Renal pelvis (tissue), 4 donors: ENCODE results near the gene TPT1. TPM values are rescaled to one million over a fixed set of nuclear protein-coding genes. Genes with fewer than 3 reads are reported as not detected.

Experiments used
- DNase-seq: peaks from one replicate; pipeline ENCODE4 v3.0.0-alpha.2; 2013
- polyA plus RNA-seq, 3 donors: library from polyadenylated mRNA; unstranded; fragments of 120-200 nt; gene quantifications; one replicate each; pipeline ENCODE4 v1.2.1, GENCODE V29; 2013; ENCODE audit not compliant: insufficient read length in 3 of 3

The TPT1 gene
- polyA plus RNA-seq, 3 donors: 5,904 to 6,439 (median 5,934) TPM

- no peak for DNase-seq
Measured at GRCh38 chr13:45339399-45339798, 1.6 kb downstream of the TPT1 start.

DNA sequence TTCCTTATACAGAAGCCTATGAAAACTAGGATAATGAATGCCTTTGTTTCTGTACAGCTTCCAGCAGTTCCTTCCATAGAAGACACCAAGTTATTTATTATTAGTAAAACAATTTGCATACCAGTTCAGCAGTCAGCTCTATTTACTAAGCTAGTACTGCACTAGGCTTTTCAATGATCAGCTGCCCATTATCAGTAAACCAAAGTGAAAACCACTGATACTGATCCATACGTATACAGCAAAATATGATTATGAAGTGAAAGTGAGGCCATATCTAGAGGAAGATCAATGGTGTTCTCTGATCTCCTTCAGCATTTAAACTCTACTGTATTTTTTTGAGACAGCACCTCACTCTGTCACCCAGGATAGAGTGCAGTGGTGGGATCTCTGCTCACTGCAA lies 3.2 kb downstream of the TPT1 start:
- DNase-seq: no peak

DNA sequence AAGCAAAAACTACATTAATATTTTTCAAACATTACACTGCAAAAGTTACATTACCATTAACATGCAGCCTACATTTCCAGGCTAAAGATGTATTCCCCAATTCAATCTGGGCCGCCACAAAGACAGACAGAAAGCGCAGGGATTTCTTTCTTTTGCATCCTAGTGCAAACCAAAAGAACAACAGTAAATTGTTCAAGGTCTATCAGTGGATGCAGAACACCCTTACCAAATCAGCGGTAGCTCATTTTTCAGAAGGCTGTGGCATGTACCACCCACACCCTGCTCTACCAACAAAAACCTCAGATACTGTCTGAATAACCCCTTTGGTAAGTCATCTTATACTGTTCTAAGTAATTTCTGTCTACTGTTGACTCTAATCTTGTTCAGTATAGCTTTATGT lies 3.6 kb downstream of the TPT1 start:
- DNase-seq: no peak

DNA sequence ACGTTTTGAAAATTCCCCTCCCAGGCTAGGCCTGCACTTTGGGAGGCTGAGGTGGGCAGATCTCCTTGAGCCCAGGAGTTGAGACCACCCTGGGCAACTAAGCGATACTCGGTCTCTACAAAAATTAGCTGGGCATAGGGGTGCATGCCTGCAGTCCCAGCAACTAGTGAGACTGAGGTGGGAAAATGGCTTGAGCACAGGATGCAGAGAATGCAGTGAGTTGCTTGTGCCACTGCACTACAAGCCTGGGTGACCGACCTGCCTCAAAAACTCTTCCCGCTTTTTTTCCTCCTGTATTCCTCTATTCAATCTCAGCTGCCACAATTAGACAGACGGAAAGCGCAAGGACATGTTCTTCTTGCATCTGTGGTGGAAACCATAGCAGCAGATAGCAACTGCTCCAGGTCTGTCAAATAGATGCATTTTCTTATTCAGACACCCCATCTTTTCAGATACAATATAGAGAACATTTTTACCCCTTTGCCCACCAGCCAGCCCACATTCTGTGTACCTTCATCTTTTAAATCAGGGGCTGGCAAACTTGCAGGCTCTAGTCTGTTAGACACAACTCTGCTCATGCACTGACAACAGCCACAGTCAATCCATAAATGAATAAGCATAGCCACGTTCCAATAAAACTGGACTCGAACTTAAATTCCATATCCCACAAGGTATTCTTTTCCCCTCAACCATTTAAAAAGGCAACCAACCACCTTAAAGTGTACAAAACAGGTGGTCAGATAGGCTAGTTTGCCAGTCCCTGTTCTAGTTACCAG lies 4.8 kb downstream of the TPT1 start:
- DNase-seq: no peak

GRCh38 chr13:45335397-45336024 lies 5.5 kb downstream of the TPT1 start:
- no peak for DNase-seq

DNA sequence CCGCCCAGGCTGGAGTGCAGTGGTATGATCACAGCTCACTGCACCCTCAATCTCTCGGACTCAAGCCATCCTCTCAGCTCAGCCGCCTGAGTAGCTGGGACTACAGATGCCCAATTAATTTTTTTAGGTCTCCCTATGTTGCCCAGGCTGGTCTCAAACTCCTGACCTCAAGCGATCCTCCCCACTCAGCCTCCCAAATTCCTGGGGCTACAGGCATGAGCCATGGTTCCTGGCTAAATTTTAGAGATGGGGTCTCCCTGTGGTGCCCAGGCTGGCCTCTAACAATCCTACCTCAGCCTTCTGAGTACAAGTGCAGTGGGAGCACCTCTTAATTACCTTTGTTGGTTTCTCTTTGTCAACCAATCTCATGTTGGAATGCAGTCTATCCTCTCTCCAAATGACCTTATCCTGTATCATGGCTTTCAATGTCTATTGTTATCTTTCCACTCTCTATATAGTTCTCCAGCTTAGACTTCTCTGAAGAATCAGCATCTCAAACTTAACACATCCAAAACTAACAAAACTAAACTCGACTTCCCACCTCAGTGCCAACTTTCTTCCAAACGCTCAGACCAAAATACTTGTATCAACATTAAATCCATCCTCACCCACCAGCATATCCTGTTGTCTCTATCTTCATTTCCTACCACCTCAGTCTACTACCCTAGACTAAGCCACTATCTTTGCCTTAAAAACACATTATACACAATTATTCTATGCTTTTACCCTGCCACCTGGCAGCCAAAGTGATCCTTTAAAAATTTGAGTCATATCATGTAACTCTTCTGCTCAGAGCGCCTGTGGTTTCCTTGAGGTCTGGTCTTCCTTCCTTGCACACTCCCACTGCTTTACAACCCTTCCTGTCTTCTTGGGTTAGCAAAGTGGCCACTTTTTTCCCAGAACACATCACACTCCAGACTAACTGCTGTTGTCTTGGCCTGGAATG lies 6.7 kb downstream of the TPT1 start:
- no peak for DNase-seq

DNA sequence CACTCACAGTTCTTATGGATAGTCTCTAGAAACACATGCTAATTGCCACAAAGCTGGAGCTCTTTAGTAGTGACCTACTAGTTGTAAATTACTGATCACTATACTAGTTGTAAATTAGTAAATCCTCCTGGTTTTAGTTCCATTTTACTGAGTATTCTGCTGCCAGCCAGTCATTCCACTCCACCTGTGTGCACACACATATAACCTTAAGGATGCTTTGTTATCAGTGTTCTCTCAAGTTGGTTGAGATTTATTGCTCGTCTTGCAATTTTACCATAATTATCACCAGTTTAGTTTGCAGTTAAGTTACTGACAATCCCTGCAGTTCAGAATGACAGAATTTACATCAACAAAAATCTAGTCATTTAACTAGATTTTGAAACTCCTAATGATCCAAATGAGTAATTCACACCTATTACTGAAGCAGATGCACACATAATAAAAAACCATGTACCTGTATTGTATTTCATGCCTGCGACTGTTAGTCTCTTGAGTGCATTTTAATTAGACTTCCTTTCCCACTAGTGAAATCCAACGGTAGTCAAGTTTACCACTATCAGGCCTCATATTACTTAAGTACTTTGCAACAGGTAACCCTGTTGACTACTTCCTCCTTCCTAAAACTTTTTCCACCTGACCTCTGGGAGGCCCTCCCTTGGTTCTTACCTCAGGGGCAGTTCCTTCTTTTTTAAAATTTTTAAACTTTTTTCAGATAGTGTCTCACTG lies 7.6 kb downstream of the TPT1 start:
- DNase-seq: no peak

GRCh38 chr13:45332831-45333219 lies 8.2 kb downstream of the TPT1 start:
- no peak for DNase-seq

DNA sequence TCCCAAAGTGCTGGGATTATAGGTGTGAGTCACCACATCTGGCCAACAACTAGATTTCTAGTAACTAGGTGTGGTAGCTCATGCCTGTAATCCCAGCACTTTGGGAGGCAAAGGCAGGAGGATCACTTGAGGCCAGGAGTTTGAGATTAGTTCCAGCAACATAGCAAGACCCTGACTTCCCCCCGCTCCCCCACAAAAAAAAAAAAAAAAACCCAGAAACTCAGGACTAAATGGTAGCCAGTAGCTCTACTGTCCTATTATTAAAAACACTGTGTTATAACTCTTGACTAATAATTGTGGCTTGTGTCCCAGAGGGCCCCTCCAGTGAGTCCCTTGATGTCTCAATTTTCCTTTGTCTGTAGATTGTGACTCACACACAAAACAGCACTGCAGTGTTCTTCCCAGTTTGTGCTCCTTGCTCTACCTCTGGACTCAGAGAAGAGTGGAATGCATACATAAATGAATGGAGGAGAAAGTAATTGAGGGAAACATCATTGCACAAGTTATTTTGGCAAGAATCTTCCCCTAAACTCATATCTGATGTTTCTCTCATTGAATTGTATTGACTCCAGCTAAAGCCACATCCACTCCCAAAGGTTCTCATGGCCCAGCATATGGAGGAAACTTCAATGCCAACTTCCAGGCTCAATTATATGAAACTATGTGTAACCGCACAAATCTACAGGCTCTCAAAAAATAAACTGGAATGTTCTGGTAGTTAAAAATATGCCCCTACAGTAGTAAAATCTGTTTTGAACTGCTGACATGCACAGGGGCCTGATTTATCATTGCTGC lies 8.8 kb downstream of the TPT1 start:
- no peak for DNase-seq

GRCh38 chr13:45331692-45332035 lies 9.3 kb downstream of the TPT1 start:
- no peak for DNase-seq

DNA sequence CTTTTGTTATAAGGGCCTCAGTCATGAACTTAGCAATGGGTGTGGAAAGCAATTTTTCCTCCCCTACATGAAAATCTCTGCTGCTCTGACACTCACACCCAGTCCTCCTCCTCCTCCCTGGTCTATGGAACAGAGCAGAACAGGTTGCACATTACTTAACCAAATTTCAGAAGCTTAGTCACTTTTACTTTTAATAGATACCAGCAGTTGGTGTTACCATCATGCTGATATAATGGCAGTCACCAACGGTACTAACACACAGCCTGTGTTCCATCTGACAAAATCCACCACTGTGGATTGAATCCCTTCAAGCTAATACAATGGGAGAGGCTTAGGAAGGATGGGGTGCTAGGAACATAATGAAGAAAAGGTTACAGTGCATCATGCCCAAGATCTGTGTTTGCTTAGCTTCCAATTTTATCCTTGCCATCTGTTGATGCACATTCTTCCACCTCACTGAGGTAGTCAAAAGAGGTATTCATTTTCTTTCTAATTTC lies 9.8 kb downstream of the TPT1 start:
- no peak for DNase-seq

DNA sequence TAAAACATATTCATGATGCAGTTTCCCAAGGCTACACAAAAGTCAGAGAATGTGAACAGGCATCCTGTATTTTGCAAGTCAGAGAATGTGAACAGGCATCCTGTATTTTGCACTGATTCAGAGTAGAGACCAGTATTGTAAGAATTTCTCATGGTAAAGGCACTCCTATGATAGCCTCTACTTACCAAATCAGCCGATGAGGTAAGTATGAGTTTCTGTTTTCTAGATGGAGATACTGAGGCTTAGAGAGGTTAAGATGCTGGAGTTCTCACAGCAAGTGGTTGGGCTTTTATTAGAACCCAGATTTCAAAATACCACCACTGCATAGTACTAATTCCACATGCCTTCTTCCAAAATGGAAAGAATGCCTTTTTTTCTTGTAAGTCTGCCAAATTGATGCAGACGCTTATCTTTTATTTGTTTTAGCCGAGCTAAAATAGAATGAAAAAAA lies 12.3 kb downstream of the TPT1 start:
- DNase-seq: no peak

GRCh38 chr13:45327253-45327955 lies 13.6 kb downstream of the TPT1 start:
- DNase-seq: no peak

DNA sequence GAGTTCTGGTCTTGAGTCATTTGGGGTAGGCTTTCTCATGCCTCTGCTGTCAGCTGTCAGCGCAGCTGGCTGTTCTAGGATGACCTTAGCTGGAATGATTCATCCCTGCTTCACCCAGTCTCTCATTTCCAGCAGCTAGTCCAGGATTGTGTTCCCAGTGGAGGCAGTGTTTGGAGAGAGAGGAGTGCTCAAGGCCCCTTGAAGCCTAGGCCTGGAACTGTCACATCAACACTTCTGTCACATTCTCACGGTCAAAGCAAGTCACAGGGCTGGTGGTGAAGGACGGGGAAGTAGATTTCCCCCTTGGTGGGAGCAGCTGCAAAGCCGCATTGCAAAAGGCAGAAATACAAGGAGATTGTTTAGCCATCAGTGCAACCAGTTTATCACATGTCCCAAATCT lies 15.2 kb downstream of the TPT1 start:
- no peak for DNase-seq

- DNase-seq: no peak
Measured at GRCh38 chr13:45320876-45321629, 19.9 kb downstream of the TPT1 start.

- no peak for DNase-seq
Measured at GRCh38 chr13:45316996-45317395, 24.0 kb downstream of the TPT1 start.

- DNase-seq: no peak
Measured at GRCh38 chr13:45316338-45316737, 24.6 kb downstream of the TPT1 start.

- no peak for DNase-seq
Measured at GRCh38 chr13:45315520-45316167, 25.3 kb downstream of the TPT1 start.

- DNase-seq: no peak
Measured at GRCh38 chr13:45314822-45315221, 26.2 kb downstream of the TPT1 start.
